Heart left ventricle (tissue), 16 donors: ENCODE results near the gene TOR4A. TPM values are rescaled to one million over a fixed set of nuclear protein-coding genes. Genes with fewer than 3 reads are reported as not detected.

Source experiments
- ATAC-seq, 4 donors: fragments of 200-7000 bp; cut with Tn5 transposase; one replicate each; pipeline ENCODE4 v1.9.1; 2020 to 2022; ENCODE audit warnings: moderate library complexity in 4 of 4, mild to moderate bottlenecking in 3 of 4, moderate number of reproducible peaks in 1 of 4
- DNase-seq, 5 donors: peaks; one replicate each; pipeline ENCODE4 v3.0.0-alpha.2; 2020
- H3K27ac ChIP-seq, 12 donors: fragments of 200-600 bp; sonication (generic) in 4 of 12; one replicate each; pipeline versions ENCODE4 v1.5.0 to v1.8.0; 2016 to 2022; ENCODE audit warnings: mild to moderate bottlenecking in 2 of 12
- H3K27me3 ChIP-seq, 9 donors: fragments of 200-600 bp; sonication (generic) in 2 of 9; one replicate each; pipeline versions ENCODE4 v1.5.1 to v1.8.0; 2016 to 2022; ENCODE audit warnings: mild to moderate bottlenecking in 3 of 9
- H3K36me3 ChIP-seq, 9 donors: fragments of 200-600 bp; sonication (generic) in 2 of 9; one replicate each; pipeline versions ENCODE4 v1.5.0 to v1.8.0; 2018 to 2022; ENCODE audit warnings: mild to moderate bottlenecking in 2 of 9
- H3K4me1 ChIP-seq, 12 donors: fragments of 200-600 bp; sonication (generic) in 4 of 12; one replicate each; pipeline versions ENCODE4 v1.5.0 to v1.8.0; 2016 to 2022; ENCODE audit warnings: mild to moderate bottlenecking in 3 of 12
- H3K4me3 ChIP-seq, 12 donors: fragments of 200-600 bp; sonication (generic) in 4 of 12; one replicate each; pipeline versions ENCODE4 v1.5.0 to v1.8.0; 2017 to 2022; ENCODE audit warnings: mild to moderate bottlenecking in 9 of 12, moderate library complexity in 4 of 12
- H3K9me3 ChIP-seq, 12 donors: fragments of 200-600 bp; sonication (generic) in 4 of 12; one replicate each; pipeline versions ENCODE4 v1.5.0 to v1.8.0; 2016 to 2022; ENCODE audit warnings: mild to moderate bottlenecking in 1 of 12
- POLR2A ChIP-seq, 2 donors: fragments of 450-650 bp; IDR thresholded peaks; one replicate each; pipeline ENCODE4 v1.6.1; 2017; ENCODE audit warnings: antibody characterized with exemption in 2 of 2, mild to moderate bottlenecking in 2 of 2, moderate library complexity in 2 of 2
- WGBS, 4 donors: extraction: QIAGEN DNeasy Blood & Tissue Kit in 2 of 4; methylation state at CpG; one replicate each; pipeline versions ENCODE4 v1.1.5 to v1.1.7; 2013 to 2018; 5-methylcytosine and 5-hydroxymethylcytosine counted together
- intact Hi-C, 10 donors: fragments of 100-400 bp; cut with DNase I; formaldehyde crosslinking; loops; one replicate each; pipeline versions ENCODE4 v1.11.1 to v1.14.2; 2022
- long read RNA-seq, 3 donors: library from polyadenylated mRNA; unstranded; transcript quantifications; one replicate each; pipeline ENCODE4 v2.0.0, GENCODE V29; 2020 to 2021
- polyA plus RNA-seq, 2 donors: library from polyadenylated mRNA; stranded (reverse); fragments of 200-250 nt; gene quantifications; one replicate each; pipeline ENCODE4 v1.2.3, GENCODE V29; 2013
- total RNA-seq, 9 donors: library from RNA; depleted of rRNA in 2 of 9; stranded (reverse); fragments of >200 nt in 2 of 9; fragmentation: NEBNext Ultra II Directional in 3 of 9; extraction: Animal tissue kit (Norgen Biotek cat#: 25700) in 3 of 9; gene quantifications; one replicate each; pipeline versions ENCODE4 v1.1.0 to v1.2.4, GENCODE V29; 2016 to 2023
- TF ChIP-seq, protein P1 (sequence below), 12 donors: fragments of 200-600 bp; sonication (generic) in 4 of 12; IDR thresholded peaks; one replicate each; pipeline versions ENCODE4 v1.5.0 to v1.8.0; 2018 to 2022; ENCODE audit warnings: antibody characterized with exemption in 12 of 12, mild to moderate bottlenecking in 5 of 12
- donor health status: ischemic (EF 13 %, LVEDD 7.1; RV severe dilation, severe dysfunction).
- donor health status: healthy with polysubstance abuse.
- donor health status: DM: no; HTN: yes; CAD: no.
- donor health status: DM: no; HTN: no; CAD: no.
- donor health status: ischemic (EF 25% LVEDD 6.9; RV normal size, moderate dysfunction).
- donor health status: ischemic (EF 25% LVEDD 5.7; RV mildly dilated, moderate dysfunction).
- donor health status: healthy.
- donor health status: DM: yes; HTN: yes; CAD: no.
- donor health status: ischemic (EF 35%, LVEDD 5.7; RV mildly dilated, moderate dysfunction).
- donor health status: nonischemic (EF 11% LVEDD 7.7; RV severe dilation, severe dysfunction).
- donor health status: DM: yes; HTN: yes; CAD: no.
- donor health status: PGD.
- donor health status: ischemic (EF 29% LVEDD 5.4; RV normal size, mild dysfunction).
- donor health status: nonischemic (EF 23%, LVEDD 6.1; RV moderate dilation, normal function).

TOR4A gene
- total RNA-seq (10 to 100 TPM; 14.0 to 46.4 (median 18.5) TPM), polyA plus RNA-seq (10 to 100 TPM in 1 of 2 donors, 1 to 10 TPM in 1; 6.6 to 16.3 TPM)
- long read RNA-seq, donor 1, full-length matches to known transcripts = 5 of 21 reads
- long read RNA-seq, donor 1, partial matches to known transcripts = 16 of 21 reads
- long read RNA-seq, donor 1, other reads (novel, unspliced or antisense) = 0 of 21 reads
- long read RNA-seq, donor 2, partial matches to known transcripts = 0 of 2 reads
- long read RNA-seq, donor 2, other reads (novel, unspliced or antisense) = 2 of 2 reads
- long read RNA-seq, donor 3, full-length matches to known transcripts = 7 of 26 reads
- long read RNA-seq, donor 3, partial matches to known transcripts = 19 of 26 reads
- long read RNA-seq, donor 3, other reads (novel, unspliced or antisense) = 0 of 26 reads

GRCh38 chr9:137277329-137278041 lies at the start of gene TOR4A:
TSS of gene TOR4A (plus strand) at chr9:137277726. CDS start at chr9:137278690, 964 bp downstream.
- 3 to 7% (median 4%) methylated on average over 11 to 25 of the region's 25 CpGs for WGBS, 4 donors
- Histone ChIP-seq H3K9me3 (no peaks in the 10 kb centered on the region), H3K4me1 (peaks cover 6 to 78% (median 41%) of the 10 kb centered on the region in 12 donors), H3K4me3 (peak within 1 kb of the TSS; percentile 19 to 71 (median 64)), H3K27me3 (no peaks in the 10 kb centered on the region), H3K36me3 (peaks cover 0 to 31% (median 24%) of the 10 kb centered on the region in 9 donors), H3K27ac (peak within 1 kb of the TSS; percentile 83 to 100 (median 98))
- intact Hi-C loops = loop anchor here in 2 of 10 donors (2.0 kb wide), 1 partner anchor 37 kb away; the partner anchor contains the start of gene TUBB4B (in 2 of the 2)
- ATAC-seq (peak; percentile 74 to 90 (median 75)), DNase-seq (peak; percentile 94 to 95 (median 94))
- TF ChIP-seq, protein P1, sequence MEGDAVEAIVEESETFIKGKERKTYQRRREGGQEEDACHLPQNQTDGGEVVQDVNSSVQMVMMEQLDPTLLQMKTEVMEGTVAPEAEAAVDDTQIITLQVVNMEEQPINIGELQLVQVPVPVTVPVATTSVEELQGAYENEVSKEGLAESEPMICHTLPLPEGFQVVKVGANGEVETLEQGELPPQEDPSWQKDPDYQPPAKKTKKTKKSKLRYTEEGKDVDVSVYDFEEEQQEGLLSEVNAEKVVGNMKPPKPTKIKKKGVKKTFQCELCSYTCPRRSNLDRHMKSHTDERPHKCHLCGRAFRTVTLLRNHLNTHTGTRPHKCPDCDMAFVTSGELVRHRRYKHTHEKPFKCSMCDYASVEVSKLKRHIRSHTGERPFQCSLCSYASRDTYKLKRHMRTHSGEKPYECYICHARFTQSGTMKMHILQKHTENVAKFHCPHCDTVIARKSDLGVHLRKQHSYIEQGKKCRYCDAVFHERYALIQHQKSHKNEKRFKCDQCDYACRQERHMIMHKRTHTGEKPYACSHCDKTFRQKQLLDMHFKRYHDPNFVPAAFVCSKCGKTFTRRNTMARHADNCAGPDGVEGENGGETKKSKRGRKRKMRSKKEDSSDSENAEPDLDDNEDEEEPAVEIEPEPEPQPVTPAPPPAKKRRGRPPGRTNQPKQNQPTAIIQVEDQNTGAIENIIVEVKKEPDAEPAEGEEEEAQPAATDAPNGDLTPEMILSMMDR (IDR thresholded peaks at IDR 0.05) = peak in 3 of 12 donors; percentile 5 to 47 (median 23)
- TF ChIP-seq POLR2A (IDR thresholded peaks at IDR 0.05) = peak in 1 of 2 donors; percentile 52

DNA sequence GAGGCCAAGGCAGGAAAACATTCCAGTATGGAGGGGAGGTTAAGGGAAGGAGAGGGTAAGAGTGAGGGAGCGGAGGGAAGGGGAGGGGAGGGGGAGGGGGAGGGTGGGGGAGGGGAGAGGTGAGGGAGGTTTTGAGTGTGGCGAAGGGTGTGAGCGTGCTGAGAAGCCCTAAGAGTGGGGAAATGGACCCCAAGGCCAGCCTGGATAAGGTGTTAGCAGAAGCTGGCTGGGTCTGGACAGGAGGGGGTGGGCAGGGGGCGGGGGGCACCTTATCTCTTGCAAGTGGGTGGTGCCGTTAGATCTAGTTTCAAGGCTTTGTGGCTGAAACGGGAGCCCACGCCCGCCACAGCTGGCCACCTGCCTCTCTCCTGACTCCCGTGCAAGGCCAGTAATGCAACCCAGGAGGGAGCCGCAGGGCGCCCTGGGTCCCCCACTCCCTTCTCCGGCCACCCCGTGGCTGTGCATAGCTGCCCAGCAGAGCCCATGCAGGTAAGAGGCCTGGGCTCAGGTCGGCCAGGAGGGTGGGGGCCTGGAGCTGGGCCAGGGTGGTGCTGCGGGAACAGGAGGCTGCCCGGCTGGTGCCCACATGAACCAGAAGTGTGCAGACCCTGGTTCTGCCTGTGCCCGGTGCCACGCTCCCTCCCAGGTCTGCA lies 49.5 kb upstream of the TOR4A start:
- WGBS, 4 donors = 27 to 41% (median 38%) methylated on average over 15 to 18 of the region's 18 CpGs
- TF ChIP-seq, protein P1 (IDR thresholded peaks at IDR 0.05) = no peak
- TF ChIP-seq POLR2A (IDR thresholded peaks at IDR 0.05) = no peak
- Histone ChIP-seq H3K27me3 (peaks cover 8 to 45% (median 32%) of the 10 kb centered on the region in 9 donors), H3K27ac (no peak overlapping the region), H3K36me3 (no peaks in the 10 kb centered on the region), H3K9me3 (no peaks in the 10 kb centered on the region), H3K4me1 (peaks cover 0 to 17% (median 8%) of the 10 kb centered on the region in 12 donors), H3K4me3 (no peak overlapping the region)
- DNase-seq = no peak
- intact Hi-C loops = loop anchor here (1.0 to 10.0 kb wide), 10 partner anchors 36 to 443 kb away; partner anchors contain the start of genes ANAPC2 (in 4 of the 10) and SSNA1 (in 4 of the 10)
- no peak for ATAC-seq

DNA sequence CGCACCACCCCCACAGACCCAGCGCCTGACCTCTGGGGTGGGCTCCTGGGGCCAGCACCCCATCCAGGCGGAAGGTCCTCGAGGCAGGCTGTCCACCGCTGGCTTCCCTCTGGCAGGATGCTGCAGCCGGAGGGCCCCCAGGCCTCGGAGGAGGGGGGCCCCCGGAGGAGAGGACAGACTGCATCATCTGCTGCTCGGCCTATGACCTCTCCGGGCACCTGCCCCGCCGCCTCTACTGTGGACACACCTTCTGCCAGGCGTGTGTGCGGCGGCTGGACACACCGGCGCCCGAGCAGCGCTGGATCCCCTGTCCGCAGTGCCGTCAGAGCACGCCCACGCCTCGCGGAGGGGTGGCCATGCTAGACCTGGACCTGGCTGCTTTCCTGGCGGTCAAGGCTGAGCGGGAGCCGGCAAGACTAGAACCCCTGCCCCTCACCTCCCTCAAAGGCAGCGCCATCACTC lies 49.0 kb upstream of the TOR4A start:
- no peak for TF ChIP-seq POLR2A (IDR thresholded peaks at IDR 0.05)
- TF ChIP-seq, protein P1 (IDR thresholded peaks at IDR 0.05) = no peak
- intact Hi-C loops = loop anchor here in 7 of 10 donors (2.0 to 10.0 kb wide), 7 partner anchors 36 to 444 kb away; partner anchors contain the start of genes ANAPC2 (in 4 of the 7) and SSNA1 (in 4 of the 7)

More for the DNA sequence above, 49.0 kb upstream of the TOR4A start:
- Histone ChIP-seq H3K4me1 (peaks cover 0 to 14% (median 6%) of the 10 kb centered on the region in 12 donors), H3K9me3 (no peaks in the 10 kb centered on the region), H3K27ac (no peak overlapping the region), H3K36me3 (no peaks in the 10 kb centered on the region), H3K4me3 (no peak overlapping the region), H3K27me3 (peaks cover 8 to 50% (median 32%) of the 10 kb centered on the region in 9 donors)
- WGBS, 4 donors = 56 to 100% (median 68%) methylated on average over 1 to 29 of the region's 29 CpGs
- no peak for DNase-seq
- ATAC-seq = no peak
